BLaER1 (cell line): ENCODE data around the gene MC4R.

Experiments used
- H3K27ac ChIP-seq: shearing (Covaris generic); formaldehyde crosslinking; 2 replicates; pipeline ENCODE4 v1.8.1; 2022
- H3K27me3 ChIP-seq: shearing (Covaris generic); formaldehyde crosslinking; 2 replicates; pipeline ENCODE4 v1.8.1; 2022
- H3K36me3 ChIP-seq: shearing (Covaris generic); formaldehyde crosslinking; 2 replicates; pipeline ENCODE4 v1.8.1; 2022
- H3K4me1 ChIP-seq: shearing (Covaris generic); formaldehyde crosslinking; 2 replicates; pipeline ENCODE4 v1.8.1; 2022
- H3K4me2 ChIP-seq: shearing (Covaris generic); formaldehyde crosslinking; 2 replicates; pipeline ENCODE4 v1.8.1; 2022
- H3K4me3 ChIP-seq: shearing (Covaris generic); formaldehyde crosslinking; 2 replicates; pipeline ENCODE4 v1.8.1; 2022
- H3K9ac ChIP-seq: shearing (Covaris generic); formaldehyde crosslinking; 2 replicates; pipeline ENCODE4 v1.8.1; 2022
- H3K9me3 ChIP-seq: shearing (Covaris generic); formaldehyde crosslinking; 2 replicates; pipeline ENCODE4 v1.8.1; 2022
- H4K20me1 ChIP-seq: shearing (Covaris generic); formaldehyde crosslinking; 2 replicates; pipeline ENCODE4 v1.8.1; 2022
- Cebpa-rat ChIP-seq: shearing (Covaris generic); IDR thresholded peaks from 2 replicates; pipeline ENCODE4 v1.8.1; 2022

The MC4R gene

GRCh38 chr18:60329131-60329530 lies 43.4 kb downstream of the MC4R start:
- no peaks in the 10 kb centered on the region for H3K27me3 ChIP-seq
- no peak overlapping the region for H3K27ac ChIP-seq
- no peak for TF ChIP-seq Cebpa-rat
- no peak overlapping the region for H3K4me2 ChIP-seq
- no peak overlapping the region for H3K9ac ChIP-seq
- H4K20me1 ChIP-seq: no peaks in the 10 kb centered on the region
- H3K4me1 ChIP-seq: no peaks in the 10 kb centered on the region
- no peak overlapping the region for H3K4me3 ChIP-seq
- peaks cover 5% of the 10 kb centered on the region; the same call in 1 of the 2 replicates for H3K9me3 ChIP-seq
- H3K36me3 ChIP-seq: no peaks in the 10 kb centered on the region

GRCh38 chr18:60327880-60328279 lies 44.7 kb downstream of the MC4R start:
- Histone ChIP-seq H3K4me3 (no peak overlapping the region), H3K9ac (no peak overlapping the region), H3K4me2 (no peak overlapping the region), H4K20me1 (no peaks in the 10 kb centered on the region), H3K4me1 (no peaks in the 10 kb centered on the region), H3K27me3 (no peaks in the 10 kb centered on the region), H3K27ac (no peak overlapping the region), H3K9me3 (peaks cover 5% of the 10 kb centered on the region; the same call in 1 of the 2 replicates), H3K36me3 (no peaks in the 10 kb centered on the region)
- no peak for TF ChIP-seq Cebpa-rat

- Histone ChIP-seq H3K4me2 (no peak overlapping the region), H3K4me1 (no peaks in the 10 kb centered on the region), H3K9ac (no peak overlapping the region), H4K20me1 (no peaks in the 10 kb centered on the region), H3K27me3 (no peaks in the 10 kb centered on the region), H3K9me3 (no peaks in the 10 kb centered on the region), H3K36me3 (no peaks in the 10 kb centered on the region), H3K4me3 (no peak overlapping the region), H3K27ac (no peak overlapping the region)
- TF ChIP-seq Cebpa-rat: no peak
Observed at GRCh38 chr18:60322591-60322990, 50.0 kb downstream of the MC4R start.
